Activated CD4-positive, alpha-beta T cell treated with anti-CD3 and anti-CD28 coated beads for 36 hours (primary cell): ENCODE measurements around the gene DNER. TPM values are rescaled to one million over a fixed set of nuclear protein-coding genes. Genes with fewer than 3 reads are reported as not detected.
A peak's percentile ranks its signal among the peaks of the same experiment; 100 is the strongest.

Experiments
- ATAC-seq: fragments of 200-7000 bp; cut with Tn5 transposase; one replicate; pipeline ENCODE4 v1.10.0; 2021; ENCODE audit warnings: mild to moderate bottlenecking, moderate library complexity
- CTCF ChIA-PET: fragments of 350-600 bp; sonication (Branson Sonifier 250); formaldehyde crosslinking; loops from one replicate; lab custom pipeline; 2021; ENCODE audit warnings: antibody characterized with exemption; lab: Charles Lee
- POLR2A ChIA-PET: fragments of 350-600 bp; sonication (Branson Sonifier 250); formaldehyde crosslinking; loops from one replicate; lab custom pipeline; 2021; ENCODE audit warnings: antibody characterized with exemption, inconsistent platforms; lab: Charles Lee
- DNase-seq: peaks from one replicate; pipeline ENCODE4 v3.0.0-alpha.2; 2020
- H3K27ac Mint-ChIP-seq: one replicate; pipeline ENCODE4 v1.8.0; 2021; ENCODE audit warnings: mixed read lengths
- H3K27me3 Mint-ChIP-seq: one replicate; pipeline ENCODE4 v1.8.0; 2021; ENCODE audit warnings: mixed read lengths
- H3K36me3 Mint-ChIP-seq: one replicate; pipeline ENCODE4 v1.8.0; 2021; ENCODE audit warnings: low read depth, mixed read lengths
- H3K4me1 Mint-ChIP-seq: one replicate; pipeline ENCODE4 v1.8.0; 2021; ENCODE audit warnings: mixed read lengths
- H3K4me3 Mint-ChIP-seq: one replicate; pipeline ENCODE4 v1.8.0; 2021; ENCODE audit warnings: mild to moderate bottlenecking, moderate library complexity, mixed read lengths
- H3K9me3 Mint-ChIP-seq: one replicate; pipeline ENCODE4 v1.8.0; 2021; ENCODE audit warnings: low read depth, mixed read lengths
- intact Hi-C, 2 experiments: fragments of 100-400 bp; cut with DNase I in 1 of 2; cut with micrococcal nuclease in 1 of 2; formaldehyde crosslinking; loops; one replicate each; pipeline versions ENCODE4 v1.14.2 to v1.15.1; 2022 to 2024; cut with DNase I, micrococcal nuclease
- total RNA-seq, 2 experiments: library from RNA; stranded (reverse); gene quantifications; one replicate each; pipeline ENCODE4 v1.2.3, GENCODE V29; 2021

DNER gene
- total RNA-seq, 2 experiments from 2014 or later: not detected

DNA sequence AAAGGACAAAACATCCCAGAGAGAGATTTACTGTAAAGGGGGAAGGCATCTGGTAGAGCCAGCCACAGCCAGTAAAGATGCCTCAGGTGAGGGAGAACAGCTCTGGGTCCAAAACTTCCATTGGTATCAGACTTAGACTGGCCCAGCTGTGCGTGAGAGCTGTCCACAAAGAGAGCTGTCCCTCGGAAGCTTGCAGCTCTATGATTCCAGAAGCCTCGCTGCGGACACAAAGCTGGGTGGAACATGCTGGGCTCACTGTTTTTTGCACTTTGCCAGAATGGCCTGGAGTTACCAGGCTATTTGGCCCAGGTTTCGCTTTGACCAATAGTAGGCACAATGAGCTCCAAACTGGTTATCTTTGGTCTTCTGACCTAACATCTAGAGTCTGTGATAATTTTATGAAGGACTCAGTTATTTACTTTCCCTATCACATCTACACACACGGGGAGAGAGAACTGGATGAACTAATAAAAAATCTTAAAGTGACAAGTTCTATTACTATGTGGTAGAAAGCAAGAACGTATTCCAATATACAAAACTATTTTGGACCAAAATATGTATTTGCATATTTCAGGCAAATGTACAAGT lies 101.9 kb downstream of the DNER start:
- H3K9me3 Mint-ChIP-seq: no peaks in the 10 kb centered on the region
- intact Hi-C loops: no loop called here
- H3K36me3 Mint-ChIP-seq: no peaks in the 10 kb centered on the region
- no peak overlapping the region for H3K27ac Mint-ChIP-seq
- DNase-seq: no peak
- no peaks in the 10 kb centered on the region for H3K4me1 Mint-ChIP-seq
- ChIA-PET CTCF (no interaction called here), POLR2A (no interaction called here)
- H3K4me3 Mint-ChIP-seq: no peak overlapping the region
- peaks cover 2% of the 10 kb centered on the region for H3K27me3 Mint-ChIP-seq
- no peak for ATAC-seq

DNA sequence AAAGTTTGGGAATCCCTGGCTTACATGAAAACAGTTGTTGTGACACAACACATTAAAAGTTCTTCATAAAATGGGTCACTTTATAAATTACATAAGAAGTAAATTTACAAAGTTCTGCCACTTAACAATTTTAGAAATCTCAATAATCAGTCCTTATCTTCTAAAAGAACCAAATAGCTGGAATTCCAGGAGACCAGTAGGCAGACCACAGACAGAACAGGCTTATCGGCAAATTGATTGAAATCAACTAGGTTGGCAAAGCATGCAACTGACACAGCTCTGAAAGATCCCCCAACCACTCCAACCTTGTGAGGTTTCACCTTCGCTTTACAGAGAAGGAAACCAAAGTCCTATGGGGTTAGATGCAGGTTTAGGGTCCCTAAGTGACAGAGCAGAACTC lies 103.0 kb downstream of the DNER start:
- no peaks in the 10 kb centered on the region for H3K36me3 Mint-ChIP-seq
- no peak overlapping the region for H3K27ac Mint-ChIP-seq
- CTCF ChIA-PET: interaction anchor here (0.7 kb wide), 1 partner anchor 1628 kb away, joined by 3 read pairs; no protein-coding TSS in a partner anchor
- H3K4me3 Mint-ChIP-seq: no peak overlapping the region
- peaks cover 2% of the 10 kb centered on the region for H3K27me3 Mint-ChIP-seq
- ATAC-seq (no peak), DNase-seq (no peak)
- intact Hi-C loops: no loop called here
- H3K4me1 Mint-ChIP-seq: no peaks in the 10 kb centered on the region
- no peaks in the 10 kb centered on the region for H3K9me3 Mint-ChIP-seq
- POLR2A ChIA-PET: no interaction called here

DNA sequence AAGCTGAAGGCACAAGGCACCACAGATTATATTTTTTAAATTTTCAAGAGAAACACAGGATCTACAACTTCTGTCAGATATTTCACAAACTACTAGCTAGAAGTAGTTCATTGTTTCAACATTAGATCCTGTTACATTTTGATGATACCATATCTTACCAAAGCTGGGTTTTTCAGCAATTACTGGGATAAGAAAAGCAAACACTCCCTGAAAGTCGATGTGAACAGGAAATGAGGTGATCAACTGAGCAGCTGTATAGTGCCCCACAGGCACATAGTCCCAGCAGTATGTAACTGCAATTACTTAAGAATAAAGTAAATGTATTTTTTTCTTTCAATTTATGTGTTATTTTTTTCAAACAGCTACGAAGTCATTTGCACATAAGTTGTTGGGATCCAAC lies 103.5 kb downstream of the DNER start:
- DNase-seq (no peak), ATAC-seq (no peak)
- intact Hi-C loops: no loop called here
- no peak overlapping the region for H3K4me3 Mint-ChIP-seq
- H3K27me3 Mint-ChIP-seq: peaks cover 2% of the 10 kb centered on the region
- H3K9me3 Mint-ChIP-seq: no peaks in the 10 kb centered on the region
- CTCF ChIA-PET: interaction anchor here (0.7 kb wide), 2 partner anchors 28 to 1627 kb away, joined by 3 read pairs; no protein-coding TSS in a partner anchor
- H3K4me1 Mint-ChIP-seq: no peaks in the 10 kb centered on the region
- no peaks in the 10 kb centered on the region for H3K36me3 Mint-ChIP-seq
- no peak overlapping the region for H3K27ac Mint-ChIP-seq
- POLR2A ChIA-PET: no interaction called here

- no peak overlapping the region for H3K4me3 Mint-ChIP-seq
- ChIA-PET POLR2A (no interaction called here), CTCF (interaction anchor here (0.7 kb wide), 1 partner anchor 27 kb away, joined by 3 read pairs; no protein-coding TSS in a partner anchor)
- no peaks in the 10 kb centered on the region for H3K9me3 Mint-ChIP-seq
- ATAC-seq (no peak), DNase-seq (no peak)
- H3K27me3 Mint-ChIP-seq: peaks cover 2% of the 10 kb centered on the region
- H3K36me3 Mint-ChIP-seq: no peaks in the 10 kb centered on the region
- intact Hi-C loops: no loop called here
- H3K27ac Mint-ChIP-seq: no peak overlapping the region
- no peaks in the 10 kb centered on the region for H3K4me1 Mint-ChIP-seq
Observed at GRCh38 chr2:229610333-229610732, 104.0 kb downstream of the DNER start.

DNA sequence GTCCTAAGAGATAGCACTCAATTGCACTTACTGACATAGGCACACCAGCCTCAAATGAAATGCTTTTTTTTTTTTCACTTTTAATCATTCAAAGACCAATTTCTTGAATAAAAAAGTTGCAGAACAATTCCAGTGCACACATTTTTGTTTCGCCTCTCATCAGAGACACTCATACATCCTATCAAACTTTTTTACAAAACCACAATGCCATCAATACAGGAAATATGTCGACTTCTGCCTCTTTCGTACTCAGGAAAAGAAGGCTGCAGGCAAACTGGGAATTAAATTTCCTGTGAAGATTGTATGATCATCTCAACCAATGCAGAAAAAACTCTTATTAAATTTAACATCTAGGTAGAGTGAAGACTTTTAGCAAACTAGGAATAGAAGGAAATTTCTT lies 112.4 kb downstream of the DNER start:
- ATAC-seq: no peak
- ChIA-PET CTCF (no interaction called here), POLR2A (interaction anchor here (0.7 kb wide), 1 partner anchor 115 kb away, joined by 3 read pairs; no protein-coding TSS in a partner anchor)
- Mint-ChIP-seq H3K9me3 (no peaks in the 10 kb centered on the region), H3K27me3 (peaks cover 15% of the 10 kb centered on the region), H3K4me1 (no peaks in the 10 kb centered on the region), H3K27ac (no peak overlapping the region), H3K36me3 (no peaks in the 10 kb centered on the region), H3K4me3 (no peak overlapping the region)
- intact Hi-C loops: no loop called here
- DNase-seq: no peak

DNA sequence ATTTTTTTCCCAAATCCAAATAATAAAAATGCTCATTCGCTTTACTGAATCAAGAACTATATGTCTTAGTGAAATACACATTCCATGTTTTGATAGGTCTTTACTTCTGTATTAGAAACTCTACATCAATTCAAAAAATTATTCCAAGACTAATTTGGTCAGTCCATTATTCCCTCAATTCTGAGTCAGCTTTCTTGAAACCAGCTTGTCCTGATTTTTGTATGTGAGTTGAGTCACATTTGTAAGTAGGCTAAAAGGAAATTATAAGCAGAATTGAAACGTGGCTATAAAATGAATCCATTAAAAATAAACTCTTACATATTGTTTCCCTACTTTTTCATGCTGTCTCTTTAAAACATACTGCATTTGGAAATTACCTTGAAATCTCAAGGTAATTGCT lies 113.0 kb downstream of the DNER start:
- H3K9me3 Mint-ChIP-seq: no peaks in the 10 kb centered on the region
- intact Hi-C loops: no loop called here
- DNase-seq (no peak), ATAC-seq (no peak)
- no peak overlapping the region for H3K27ac Mint-ChIP-seq
- POLR2A ChIA-PET: interaction anchor here (0.7 kb wide), 1 partner anchor 115 kb away, joined by 3 read pairs; no protein-coding TSS in a partner anchor
- H3K27me3 Mint-ChIP-seq: peaks cover 15% of the 10 kb centered on the region
- H3K4me3 Mint-ChIP-seq: no peak overlapping the region
- H3K4me1 Mint-ChIP-seq: no peaks in the 10 kb centered on the region
- H3K36me3 Mint-ChIP-seq: no peaks in the 10 kb centered on the region
- CTCF ChIA-PET: no interaction called here

GRCh38 chr2:229598227-229598626 lies 116.1 kb downstream of the DNER start:
- Mint-ChIP-seq H3K27ac (no peak overlapping the region), H3K36me3 (no peaks in the 10 kb centered on the region), H3K4me3 (no peak overlapping the region), H3K4me1 (no peaks in the 10 kb centered on the region), H3K9me3 (no peaks in the 10 kb centered on the region), H3K27me3 (peaks cover 22% of the 10 kb centered on the region)
- DNase-seq (no peak), ATAC-seq (no peak)
- intact Hi-C loops: no loop called here
- ChIA-PET POLR2A (no interaction called here), CTCF (no interaction called here)

GRCh38 chr2:229596796-229597195 lies 117.6 kb downstream of the DNER start:
- Mint-ChIP-seq H3K27ac (no peak overlapping the region), H3K4me3 (no peak overlapping the region), H3K9me3 (no peaks in the 10 kb centered on the region), H3K27me3 (peaks cover 19% of the 10 kb centered on the region), H3K36me3 (no peaks in the 10 kb centered on the region), H3K4me1 (no peaks in the 10 kb centered on the region)
- ChIA-PET POLR2A (no interaction called here), CTCF (no interaction called here)
- ATAC-seq (no peak), DNase-seq (no peak)
- intact Hi-C loops: no loop called here

DNA sequence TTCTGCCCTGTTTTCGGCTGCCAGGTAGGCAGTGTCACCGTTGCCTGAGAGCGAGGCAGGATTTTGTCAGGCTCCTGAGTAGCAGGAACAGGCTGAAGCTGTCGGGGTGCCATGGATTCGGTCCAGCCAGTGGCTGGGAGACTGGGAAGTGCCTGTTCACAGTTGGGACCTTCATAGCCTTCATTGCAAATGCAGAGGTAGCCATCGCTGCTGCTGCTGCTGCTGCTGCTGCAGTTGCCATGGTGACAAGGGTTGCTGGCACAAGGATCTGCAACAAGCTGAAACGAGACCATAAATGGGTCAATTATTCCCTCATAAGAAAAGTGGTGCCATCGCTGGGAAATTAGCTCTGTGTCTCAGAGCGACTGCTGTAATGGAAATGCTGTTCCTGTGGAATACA lies 122.7 kb downstream of the DNER start:
- POLR2A ChIA-PET: no interaction called here
- no peaks in the 10 kb centered on the region for H3K36me3 Mint-ChIP-seq
- intact Hi-C loops: no loop called here
- no peaks in the 10 kb centered on the region for H3K9me3 Mint-ChIP-seq
- DNase-seq (no peak), ATAC-seq (no peak)
- H3K4me1 Mint-ChIP-seq: no peaks in the 10 kb centered on the region
- no peak overlapping the region for H3K4me3 Mint-ChIP-seq
- CTCF ChIA-PET: no interaction called here
- H3K27ac Mint-ChIP-seq: no peak overlapping the region
- H3K27me3 Mint-ChIP-seq: peaks cover 15% of the 10 kb centered on the region

- no peak overlapping the region for H3K4me3 Mint-ChIP-seq
- no peaks in the 10 kb centered on the region for H3K4me1 Mint-ChIP-seq
- DNase-seq (peak; percentile 65), ATAC-seq (peak; percentile 39)
- H3K27me3 Mint-ChIP-seq: peaks cover 18% of the 10 kb centered on the region
- intact Hi-C loops: loop anchor here (1.0 to 10.0 kb wide), 4 partner anchors 152 to 1697 kb away; no protein-coding TSS in a partner anchor
- H3K27ac Mint-ChIP-seq: no peak overlapping the region
- H3K9me3 Mint-ChIP-seq: no peaks in the 10 kb centered on the region
- ChIA-PET CTCF (interaction anchor here (0.7 to 1.2 kb wide), 11 partner anchors 9 to 1697 kb away, joined by 3 to 6 read pairs (median 3); no protein-coding TSS in a partner anchor), POLR2A (no interaction called here)
- H3K36me3 Mint-ChIP-seq: no peaks in the 10 kb centered on the region
Observed at GRCh38 chr2:229586746-229587705, 127.3 kb downstream of the DNER start.

DNA sequence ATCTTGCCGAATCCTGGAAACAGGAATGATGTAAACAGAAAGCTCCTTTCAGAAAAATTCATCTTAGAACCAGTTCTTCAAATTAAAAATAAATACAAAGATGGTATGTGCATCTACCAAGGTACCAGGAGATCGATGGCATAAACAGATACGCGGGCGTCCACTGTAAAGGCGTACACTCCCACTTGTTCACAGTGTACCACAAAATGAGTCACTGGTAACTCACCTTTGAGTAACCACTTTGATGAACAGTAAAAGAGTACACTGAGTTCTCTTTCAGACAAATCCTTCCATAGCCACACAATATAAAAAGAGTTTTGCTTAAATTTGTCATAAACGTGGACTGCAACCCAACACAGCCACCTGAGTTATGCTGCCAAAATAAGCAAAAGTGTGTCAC lies 128.3 kb downstream of the DNER start:
- no peak for ATAC-seq
- Mint-ChIP-seq H3K27ac (no peak overlapping the region), H3K4me1 (no peaks in the 10 kb centered on the region), H3K9me3 (no peaks in the 10 kb centered on the region), H3K36me3 (no peaks in the 10 kb centered on the region), H3K4me3 (no peak overlapping the region), H3K27me3 (peaks cover 21% of the 10 kb centered on the region)
- no peak for DNase-seq
- POLR2A ChIA-PET: no interaction called here
- CTCF ChIA-PET: interaction anchor here (1.1 to 1.2 kb wide), 3 partner anchors 9 to 132 kb away, joined by 3 to 4 read pairs (median 4); no protein-coding TSS in a partner anchor
- intact Hi-C loops: loop anchor here (5.0 to 10.0 kb wide), 3 partner anchors 151 to 1189 kb away; no protein-coding TSS in a partner anchor
